ENCODE measurements around the gene CRISPLD2.

GRCh38 chr16:84949772-84950436 is 130.1 kb downstream of the CRISPLD2 start:
- TF ChIP-seq SUZ12 (IDR thresholded peaks at IDR 0.05) (no peak), ZNF384 (IDR thresholded peaks at IDR 0.05) (no peak), FOXM1 (IDR thresholded peaks at IDR 0.05; ENCODE audit: borderline replicate concordance) (no peak), FOXK2 (IDR thresholded peaks at IDR 0.05) (no peak), NFRKB (IDR thresholded peaks at IDR 0.05) (no peak), FOXA1 (IDR thresholded peaks at IDR 0.05) (no peak), ARNT (IDR thresholded peaks at IDR 0.05) (no peak), CTBP1 (IDR thresholded peaks at IDR 0.05; ENCODE audit: borderline replicate concordance) (no peak), TARDBP (IDR thresholded peaks at IDR 0.05) (no peak), SP1 (IDR thresholded peaks at IDR 0.05) (no peak), LEF1 (IDR thresholded peaks at IDR 0.05; ENCODE audit: borderline replicate concordance) (no peak), L3MBTL2 (conservative IDR thresholded peaks at IDR 0.05) (no peak), BHLHE40 (IDR thresholded peaks at IDR 0.05; ENCODE audit: borderline replicate concordance) (no peak)
